Measurements from ENCODE around the gene SMAD3.
"Not testable (repeated sequence)": the region's sequence is repeated elsewhere in the genome, so short reads cannot be mapped to it uniquely, and the experiment has no call there.

Gene SMAD3

GRCh38 chr15:67123291-67123690, 57.9 kb downstream of the SMAD3 start:
- H3K9ac ChIP-seq (ENCODE audit: low read length); H2BK15ac ChIP-seq (replicated peaks; ENCODE audit: low read depth); H3K56ac ChIP-seq (ENCODE audit: low read length); H3K23ac ChIP-seq (ENCODE audit: low read length); H3K36me3 ChIP-seq (ENCODE audit: control insufficient read depth, insufficient read depth, low read length); H3K4me3 ChIP-seq (ENCODE audit: low read length); H2AK5ac ChIP-seq (ENCODE audit: low read length); H3K79me2 ChIP-seq (ENCODE audit: control insufficient read depth, insufficient read depth, low read length); H3K4ac ChIP-seq (ENCODE audit: low read depth, low read length); H4K5ac ChIP-seq (ENCODE audit: low read length); H2BK120ac ChIP-seq (ENCODE audit: low read depth, low read length); H3K18ac ChIP-seq (ENCODE audit: low read length); DNase-seq; H3K27ac ChIP-seq (ENCODE audit: low read depth, low read length); H3K4me2 ChIP-seq (ENCODE audit: low read length); H3K79me1 ChIP-seq (ENCODE audit: low read length); H3K27me3 ChIP-seq (ENCODE audit: insufficient read depth, low read length, poor library complexity); H4K8ac ChIP-seq (ENCODE audit: low read depth, low read length); H2BK5ac ChIP-seq (ENCODE audit: low read length); H3K4me1 ChIP-seq (ENCODE audit: control insufficient read depth, low read depth, low read length): not testable (repeated sequence)
- no CpG with 5 or more reads among the region's 8 CpGs for whole genome bisulfite sequencing (ENCODE audit: extremely low coverage, insufficient coverage, low lambda C conversion rate)

- Histone ChIP-seq H3K4me2 (ENCODE audit: low read length) (no peak overlapping the region), H3K4me1 (ENCODE audit: control insufficient read depth, low read depth, low read length) (no peaks in the 10 kb centered on the region), H3K4ac (ENCODE audit: low read depth, low read length) (no peak overlapping the region), H2BK15ac (replicated peaks; ENCODE audit: low read depth) (no peak overlapping the region), H3K79me1 (ENCODE audit: low read length) (peaks cover 9% of the 10 kb centered on the region), H3K79me2 (ENCODE audit: control insufficient read depth, insufficient read depth, low read length) (no peaks in the 10 kb centered on the region), H3K36me3 (ENCODE audit: control insufficient read depth, insufficient read depth, low read length) (no peaks in the 10 kb centered on the region), H3K23ac (ENCODE audit: low read length) (no peak overlapping the region), H3K18ac (ENCODE audit: low read length) (no peak overlapping the region), H2BK5ac (ENCODE audit: low read length) (no peak overlapping the region), H3K56ac (ENCODE audit: low read length) (no peak overlapping the region), H2AK5ac (ENCODE audit: low read length) (no peak overlapping the region), H3K9ac (ENCODE audit: low read length) (no peak overlapping the region), H3K27me3 (ENCODE audit: insufficient read depth, low read length, poor library complexity) (no peaks in the 10 kb centered on the region), H4K5ac (ENCODE audit: low read length) (no peak overlapping the region), H4K8ac (ENCODE audit: low read depth, low read length) (no peak overlapping the region), H3K27ac (ENCODE audit: low read depth, low read length) (no peak overlapping the region), H2BK120ac (ENCODE audit: low read depth, low read length) (no peak overlapping the region), H3K4me3 (ENCODE audit: low read length) (no peak overlapping the region)
- WGBS (ENCODE audit: extremely low coverage, insufficient coverage, low lambda C conversion rate): no CpG with 5 or more reads among the region's 3 CpGs
- DNase-seq: no peak
Observed at GRCh38 chr15:67124111-67124510, 58.7 kb downstream of the SMAD3 start.

DNA sequence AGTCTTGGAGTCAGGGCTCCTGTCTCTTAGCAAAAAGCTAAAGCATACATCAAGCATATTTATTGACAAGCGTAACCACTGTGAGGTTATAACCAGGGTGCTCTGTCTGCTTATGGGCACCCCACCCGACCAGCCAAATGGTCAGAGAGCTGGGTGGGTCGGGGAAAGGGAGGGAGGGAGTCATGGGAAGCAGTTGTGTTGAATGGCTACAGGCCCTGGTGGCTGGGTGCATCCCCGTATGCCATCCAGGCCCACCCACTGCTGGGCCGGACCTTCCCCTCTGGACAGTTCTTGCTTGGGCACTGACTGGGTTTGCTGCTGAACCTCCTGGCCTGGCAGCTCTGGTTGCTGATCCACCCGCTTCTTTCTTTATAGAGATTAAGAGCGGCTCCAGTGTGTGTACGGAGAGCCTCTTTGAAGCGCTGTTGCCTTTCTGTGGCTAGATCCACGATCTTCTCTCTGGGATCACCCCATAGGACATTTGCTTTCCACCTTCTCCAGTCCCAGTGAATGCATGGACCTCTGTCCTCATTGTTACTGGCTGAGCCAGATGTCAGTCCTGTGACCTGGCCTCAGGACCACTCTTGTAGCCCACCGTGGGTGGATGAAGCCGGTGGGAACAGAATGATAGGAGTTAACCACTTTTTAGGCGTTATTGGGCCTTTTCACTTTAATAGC, 59.6 kb downstream of the SMAD3 start:
- no peaks in the 10 kb centered on the region for H3K4me1 ChIP-seq (ENCODE audit: control insufficient read depth, low read depth, low read length)

GRCh38 chr15:67125589-67126502, 60.4 kb downstream of the SMAD3 start:
- peaks cover 3% of the 10 kb centered on the region for H3K4me1 ChIP-seq (ENCODE audit: control insufficient read depth, low read depth, low read length)
- no peak overlapping the region for H3K4me3 ChIP-seq (ENCODE audit: low read length)
- no CpG with 5 or more reads among the region's 20 CpGs for WGBS (ENCODE audit: extremely low coverage, insufficient coverage, low lambda C conversion rate)
- no peak overlapping the region for H3K9ac ChIP-seq (ENCODE audit: low read length)
- H4K5ac ChIP-seq (ENCODE audit: low read length): no peak overlapping the region
- H3K56ac ChIP-seq (ENCODE audit: low read length): no peak overlapping the region
- no peak overlapping the region for H3K18ac ChIP-seq (ENCODE audit: low read length)
- no peaks in the 10 kb centered on the region for H3K79me2 ChIP-seq (ENCODE audit: control insufficient read depth, insufficient read depth, low read length)
- H2BK120ac ChIP-seq (ENCODE audit: low read depth, low read length): no peak overlapping the region
- DNase-seq: no peak
- H2AK5ac ChIP-seq (ENCODE audit: low read length): no peak overlapping the region
- H4K8ac ChIP-seq (ENCODE audit: low read depth, low read length): no peak overlapping the region
- H3K36me3 ChIP-seq (ENCODE audit: control insufficient read depth, insufficient read depth, low read length): no peaks in the 10 kb centered on the region
- H3K4ac ChIP-seq (ENCODE audit: low read depth, low read length): no peak overlapping the region
- no peak overlapping the region for H3K27ac ChIP-seq (ENCODE audit: low read depth, low read length)
- no peaks in the 10 kb centered on the region for H3K27me3 ChIP-seq (ENCODE audit: insufficient read depth, low read length, poor library complexity)
- peaks cover 12% of the 10 kb centered on the region for H3K79me1 ChIP-seq (ENCODE audit: low read length)
- no peak overlapping the region for H2BK5ac ChIP-seq (ENCODE audit: low read length)
- H3K23ac ChIP-seq (ENCODE audit: low read length): no peak overlapping the region
- no peak overlapping the region for H2BK15ac ChIP-seq (replicated peaks; ENCODE audit: low read depth)
- H3K4me2 ChIP-seq (ENCODE audit: low read length): no peak overlapping the region

More for the DNA sequence above, 59.6 kb downstream of the SMAD3 start:
- Histone ChIP-seq H3K79me2 (ENCODE audit: control insufficient read depth, insufficient read depth, low read length) (no peaks in the 10 kb centered on the region), H3K27me3 (ENCODE audit: insufficient read depth, low read length, poor library complexity) (no peaks in the 10 kb centered on the region), H2AK5ac (ENCODE audit: low read length) (no peak overlapping the region), H3K18ac (ENCODE audit: low read length) (no peak overlapping the region), H3K36me3 (ENCODE audit: control insufficient read depth, insufficient read depth, low read length) (no peaks in the 10 kb centered on the region), H2BK15ac (replicated peaks; ENCODE audit: low read depth) (no peak overlapping the region), H3K23ac (ENCODE audit: low read length) (no peak overlapping the region), H3K4ac (ENCODE audit: low read depth, low read length) (no peak overlapping the region), H3K79me1 (ENCODE audit: low read length) (peaks cover 12% of the 10 kb centered on the region), H3K4me3 (ENCODE audit: low read length) (no peak overlapping the region), H2BK5ac (ENCODE audit: low read length) (no peak overlapping the region), H4K5ac (ENCODE audit: low read length) (no peak overlapping the region), H2BK120ac (ENCODE audit: low read depth, low read length) (no peak overlapping the region), H3K56ac (ENCODE audit: low read length) (no peak overlapping the region), H3K27ac (ENCODE audit: low read depth, low read length) (no peak overlapping the region), H3K4me2 (ENCODE audit: low read length) (no peak overlapping the region), H3K9ac (ENCODE audit: low read length) (no peak overlapping the region), H4K8ac (ENCODE audit: low read depth, low read length) (no peak overlapping the region)
- DNase-seq: no peak
- no CpG with 5 or more reads among the region's 13 CpGs for WGBS (ENCODE audit: extremely low coverage, insufficient coverage, low lambda C conversion rate)

- Histone ChIP-seq H3K4me2 (ENCODE audit: low read length) (no peak overlapping the region), H3K56ac (ENCODE audit: low read length) (no peak overlapping the region), H3K4me1 (ENCODE audit: control insufficient read depth, low read depth, low read length) (peaks cover 3% of the 10 kb centered on the region), H2BK120ac (ENCODE audit: low read depth, low read length) (no peak overlapping the region), H2BK5ac (ENCODE audit: low read length) (no peak overlapping the region), H3K27ac (ENCODE audit: low read depth, low read length) (no peak overlapping the region), H3K4ac (ENCODE audit: low read depth, low read length) (no peak overlapping the region), H3K79me1 (ENCODE audit: low read length) (peaks cover 14% of the 10 kb centered on the region), H3K18ac (ENCODE audit: low read length) (no peak overlapping the region), H4K8ac (ENCODE audit: low read depth, low read length) (no peak overlapping the region), H3K27me3 (ENCODE audit: insufficient read depth, low read length, poor library complexity) (no peaks in the 10 kb centered on the region), H3K23ac (ENCODE audit: low read length) (no peak overlapping the region), H2BK15ac (replicated peaks; ENCODE audit: low read depth) (no peak overlapping the region), H3K79me2 (ENCODE audit: control insufficient read depth, insufficient read depth, low read length) (no peaks in the 10 kb centered on the region), H3K4me3 (ENCODE audit: low read length) (no peak overlapping the region), H4K5ac (ENCODE audit: low read length) (no peak overlapping the region), H3K36me3 (ENCODE audit: control insufficient read depth, insufficient read depth, low read length) (no peaks in the 10 kb centered on the region), H3K9ac (ENCODE audit: low read length) (no peak overlapping the region), H2AK5ac (ENCODE audit: low read length) (no peak overlapping the region)
- DNase-seq: no peak
- WGBS (ENCODE audit: extremely low coverage, insufficient coverage, low lambda C conversion rate): no CpG with 5 or more reads among the region's 16 CpGs
Observed at GRCh38 chr15:67126551-67127330, 61.3 kb downstream of the SMAD3 start.

Data from mesendoderm (in vitro differentiated cells).